Umbilical cord (tissue), 2 donors: ENCODE results near the gene DPP10. TPM values are rescaled to one million over a fixed set of nuclear protein-coding genes. Genes with fewer than 3 reads are reported as not detected.
"Not testable (repeated sequence)": the region's sequence is repeated elsewhere in the genome, so short reads cannot be mapped to it uniquely, and the experiment has no call there.

Experiments used
- DNase-seq: peaks from one replicate; pipeline ENCODE4 v3.0.0-alpha.2; 2015; ENCODE audit warnings: low spot score
- total RNA-seq: library from RNA; depleted of rRNA; stranded (reverse); fragments of >200 nt; gene quantifications from one replicate; pipeline ENCODE4 v1.2.3, GENCODE V29; 2014; ENCODE audit warnings: low replicate concordance; ENCODE audit not compliant: insufficient read depth

Gene DPP10
- total RNA-seq, 1 donor from 2014 or later: 34.2 TPM

DNA sequence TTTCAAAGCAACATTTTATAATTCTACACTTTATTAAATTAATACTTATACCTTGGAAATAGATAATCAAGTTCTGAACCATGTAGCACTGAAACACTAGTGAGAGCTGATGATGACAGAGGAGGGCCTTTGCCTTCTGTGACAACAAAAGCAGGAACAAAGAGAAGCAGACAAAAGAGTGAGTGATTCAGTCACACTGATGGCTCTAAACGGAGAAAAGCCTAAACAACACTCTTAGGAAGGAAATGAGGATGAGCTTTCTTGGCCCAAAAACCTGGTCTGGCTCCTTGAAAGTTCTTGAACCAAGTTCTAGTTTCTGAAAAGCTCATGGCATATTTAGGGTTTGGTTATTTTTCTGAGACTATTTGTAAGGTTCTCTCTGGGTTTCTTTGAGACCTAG lies 271.9 kb downstream of the DPP10 start:
- no peak for DNase-seq

DNA sequence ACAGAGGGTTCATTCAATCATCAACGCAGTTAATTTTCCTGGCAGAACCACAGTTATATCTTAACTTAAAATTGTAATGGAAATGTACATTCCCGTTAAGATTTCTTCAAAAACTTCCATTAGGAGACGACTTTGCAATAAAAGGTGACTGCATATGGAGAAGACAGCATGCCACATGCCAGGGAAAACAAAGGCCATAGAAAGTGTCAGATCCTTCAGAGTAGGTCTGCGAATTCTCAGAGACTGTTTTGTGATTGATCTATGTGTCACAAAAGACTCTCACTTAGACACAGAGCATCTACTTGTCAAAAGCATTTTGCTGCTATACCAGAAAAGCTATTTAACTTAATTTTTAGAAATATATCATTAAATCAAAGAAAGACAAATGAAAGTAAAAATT lies 274.6 kb downstream of the DPP10 start:
- DNase-seq: no peak

DNA sequence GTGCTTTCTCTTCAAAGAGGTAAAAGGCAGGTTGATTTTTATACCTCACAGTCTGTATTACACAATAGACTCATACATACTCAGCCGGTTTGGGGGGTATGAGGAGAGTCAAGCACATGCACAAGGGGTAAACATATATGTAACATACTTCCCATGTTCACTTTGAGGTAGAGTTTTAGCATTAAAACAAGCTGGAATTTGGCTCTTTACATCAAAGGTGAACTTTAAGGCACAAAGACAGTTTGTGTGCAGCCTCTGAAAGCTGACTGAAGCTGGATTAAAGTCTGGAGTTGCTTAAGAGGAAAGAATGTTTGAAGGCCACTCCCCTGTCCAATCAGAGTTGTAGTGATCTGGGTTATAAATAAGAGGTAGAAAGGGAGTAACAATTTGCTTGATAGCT lies 282.0 kb downstream of the DPP10 start:
- DNase-seq: peak; percentile 2

DNA sequence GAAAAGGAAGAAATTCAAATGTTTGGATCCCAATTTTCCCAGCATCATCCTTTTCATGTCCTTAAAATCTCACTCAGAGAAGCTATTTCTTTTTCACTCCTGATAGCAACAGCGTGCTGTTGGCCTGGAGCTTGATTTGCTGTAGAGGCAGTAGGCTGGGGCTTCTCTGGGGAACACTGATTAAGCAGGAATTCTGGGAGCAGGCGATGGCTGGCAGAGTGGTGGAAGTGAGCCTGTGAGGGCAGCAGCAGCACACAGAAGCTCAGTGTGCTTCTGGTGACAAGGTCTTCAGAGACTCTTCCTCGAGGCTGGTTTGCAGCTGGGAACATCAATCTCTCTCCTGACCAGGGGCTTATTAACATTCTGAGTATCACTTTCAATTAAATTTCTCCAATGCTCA lies 284.6 kb downstream of the DPP10 start:
- no peak for DNase-seq

DNA sequence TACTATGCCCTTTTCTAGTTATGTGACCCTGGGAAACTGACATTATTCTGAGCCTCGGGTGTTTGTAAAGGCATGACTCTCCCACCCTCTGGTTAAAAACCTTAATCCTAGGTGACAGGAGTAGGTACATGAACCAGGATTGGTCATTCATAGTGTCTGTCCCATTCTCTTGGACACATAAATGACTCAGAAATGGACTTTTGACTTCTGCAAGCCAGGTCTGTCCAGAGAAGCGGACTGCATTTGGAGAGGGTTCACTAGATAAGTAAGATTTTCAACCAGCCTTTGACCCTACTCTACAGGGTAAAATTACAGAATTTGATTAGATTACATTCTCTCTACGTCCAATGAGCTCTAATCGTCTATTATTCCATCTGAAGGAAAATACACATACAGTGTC lies 285.9 kb downstream of the DPP10 start:
- DNase-seq: no peak

DNA sequence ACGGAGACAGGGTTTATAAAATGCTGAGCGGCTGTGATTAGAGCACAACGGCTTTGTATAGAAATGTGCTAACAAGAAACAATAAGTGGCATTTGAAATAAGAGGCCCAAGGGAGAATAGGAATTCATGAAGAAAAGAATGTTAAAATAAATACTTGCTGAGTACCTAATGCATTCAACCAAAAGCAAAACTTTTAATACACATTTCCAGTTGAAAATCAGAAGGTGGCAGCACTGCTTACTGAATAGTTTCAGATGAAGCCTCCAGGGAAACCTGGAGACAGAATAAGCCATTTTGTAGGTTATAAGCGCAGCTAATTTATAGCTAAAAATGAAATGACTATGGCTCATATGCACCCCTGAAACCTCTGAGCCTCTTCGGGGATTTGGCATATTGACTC lies 286.6 kb downstream of the DPP10 start:
- peak; percentile 0 for DNase-seq

DNA sequence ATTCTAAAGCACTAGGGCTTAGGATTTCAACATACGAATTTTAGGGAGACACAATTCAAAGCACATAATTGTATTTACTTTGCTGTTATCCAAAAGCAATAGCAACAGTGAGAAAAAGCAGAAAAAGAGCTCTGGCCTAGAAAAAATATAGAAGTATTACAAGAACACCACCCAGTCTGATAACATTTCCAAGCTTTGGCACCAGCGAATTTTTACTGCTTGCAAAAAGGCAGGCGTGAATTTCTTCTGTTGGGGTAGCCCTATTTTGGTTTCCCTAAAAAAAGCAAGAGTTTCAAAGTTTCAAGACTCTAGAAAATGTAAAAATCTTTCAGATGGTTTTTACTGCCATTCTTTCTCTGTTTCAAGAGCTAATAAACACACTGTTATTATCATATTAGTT lies 292.7 kb downstream of the DPP10 start:
- DNase-seq: no peak

DNA sequence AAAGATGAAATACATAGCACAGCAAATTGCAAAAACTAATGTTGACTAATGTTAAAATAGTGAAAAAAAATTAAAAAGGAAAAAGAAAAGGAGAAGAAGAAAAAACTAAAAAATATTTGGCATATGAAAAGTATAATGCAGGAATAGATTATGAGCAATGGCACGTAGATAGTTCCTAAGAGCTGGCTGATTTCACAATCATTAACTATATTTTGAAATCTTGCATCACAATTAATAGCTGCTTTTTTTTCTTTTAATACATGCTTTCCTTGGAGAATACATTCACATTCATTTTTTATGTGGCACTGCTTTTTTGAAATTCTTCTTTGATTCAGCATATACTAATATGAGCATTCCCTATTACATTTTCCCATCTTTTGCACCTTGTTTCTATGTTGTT lies 299.8 kb downstream of the DPP10 start:
- DNase-seq: no peak

DNA sequence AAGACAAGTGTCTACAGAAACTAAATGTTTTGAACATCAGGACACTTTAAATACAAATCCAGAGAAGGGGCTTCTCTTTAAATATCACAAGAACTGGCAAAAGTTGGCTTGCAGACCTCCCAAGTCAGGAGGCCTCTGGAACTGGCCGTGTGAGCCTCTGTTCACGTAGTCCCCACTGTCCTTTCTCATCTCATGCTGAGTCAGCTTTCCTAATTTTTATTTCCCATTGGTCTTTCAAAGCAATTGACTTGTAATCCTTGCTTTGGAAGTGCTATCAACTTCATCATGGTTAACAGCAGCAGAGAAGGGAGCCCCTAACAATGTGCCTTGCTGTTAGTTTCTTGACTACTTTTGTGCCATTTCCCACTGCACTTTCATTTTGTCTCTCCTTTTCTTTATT lies 303.3 kb downstream of the DPP10 start:
- DNase-seq: no peak

DNA sequence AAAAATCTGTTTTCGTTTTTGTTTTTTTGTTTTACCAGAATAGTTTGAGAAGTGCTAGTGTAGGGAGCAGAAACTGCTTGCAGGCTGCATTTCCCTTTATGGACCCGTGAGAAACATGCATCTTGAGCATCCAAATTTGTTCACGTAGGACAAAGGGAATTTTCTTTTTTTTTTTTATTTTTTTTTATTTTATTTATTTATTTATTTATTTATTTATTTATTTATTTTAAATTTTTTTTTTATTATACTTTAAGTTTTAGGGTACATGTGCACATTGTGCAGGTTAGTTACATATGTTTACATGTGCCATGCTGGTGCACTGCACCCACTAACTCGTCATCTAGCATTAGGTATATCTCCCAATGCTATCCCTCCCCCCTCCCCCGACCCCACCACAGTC lies 305.7 kb downstream of the DPP10 start:
- DNase-seq: not testable (repeated sequence)

DNA sequence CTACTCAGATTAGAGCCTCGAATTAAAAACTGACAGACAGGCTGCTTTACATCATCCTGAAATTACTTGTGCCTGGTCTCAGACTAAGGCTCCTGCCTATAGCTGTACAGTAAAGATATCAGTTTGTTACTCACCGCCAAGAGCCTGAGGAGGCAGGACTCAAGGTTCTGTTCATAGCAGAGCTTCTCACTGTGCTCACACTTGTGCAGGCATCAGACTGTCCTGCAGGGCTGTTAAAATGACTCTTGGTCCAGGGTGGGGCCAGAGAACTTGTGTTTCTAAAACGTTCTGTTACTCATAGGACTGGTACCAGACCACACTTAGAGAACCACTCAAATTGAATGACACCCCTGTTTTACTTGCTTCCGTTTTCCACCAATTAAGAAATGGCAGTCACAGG lies 310.0 kb downstream of the DPP10 start:
- no peak for DNase-seq

DNA sequence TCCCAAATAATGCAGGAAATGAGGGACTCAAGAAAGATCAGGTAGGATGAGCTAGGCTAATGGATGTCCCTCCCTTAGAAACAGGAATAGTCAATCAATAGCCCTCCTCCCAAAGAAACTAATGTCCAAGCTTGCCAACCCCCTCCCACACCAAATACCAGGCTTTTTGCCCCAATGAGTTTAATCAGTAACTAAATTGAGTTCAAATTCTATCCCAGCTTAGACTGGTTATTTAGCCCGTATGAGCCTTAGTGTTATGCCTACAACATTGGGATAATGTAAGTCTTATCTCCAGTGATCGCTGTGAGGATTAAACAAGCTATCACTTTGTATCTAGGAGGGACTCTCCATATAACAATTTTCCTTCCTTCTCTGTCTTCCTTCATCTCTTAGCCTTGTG lies 310.7 kb downstream of the DPP10 start:
- DNase-seq: no peak

DNA sequence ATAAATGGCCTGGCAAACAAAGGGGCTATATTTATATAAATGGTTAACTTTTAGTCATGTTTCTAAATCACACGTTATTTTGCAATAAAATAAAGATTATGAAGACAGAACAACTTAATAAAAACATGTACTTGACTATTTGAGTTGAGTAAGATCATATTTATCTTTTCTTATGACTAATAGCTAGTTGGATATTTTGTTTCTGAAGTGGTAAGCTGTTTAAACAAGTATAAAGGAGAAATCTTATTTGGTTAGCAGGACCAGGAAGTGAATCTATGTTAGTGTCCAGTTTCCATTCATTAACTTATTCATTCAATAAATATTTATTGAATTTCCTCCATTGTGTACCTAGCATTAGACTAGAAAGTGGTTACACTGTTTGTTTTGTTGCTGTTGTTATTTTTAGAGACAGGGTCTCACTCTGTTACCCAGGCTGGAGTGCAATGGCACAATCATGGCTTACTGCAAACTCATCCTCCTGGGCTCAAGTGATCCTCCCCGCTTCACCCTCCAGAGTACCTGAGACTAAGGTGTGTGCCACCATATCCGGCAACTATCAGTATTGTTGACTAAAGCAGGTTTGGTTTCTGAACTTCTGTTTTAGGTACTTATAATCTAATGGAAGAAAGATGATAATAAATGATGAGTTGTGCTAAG lies 312.6 kb downstream of the DPP10 start:
- no peak for DNase-seq

DNA sequence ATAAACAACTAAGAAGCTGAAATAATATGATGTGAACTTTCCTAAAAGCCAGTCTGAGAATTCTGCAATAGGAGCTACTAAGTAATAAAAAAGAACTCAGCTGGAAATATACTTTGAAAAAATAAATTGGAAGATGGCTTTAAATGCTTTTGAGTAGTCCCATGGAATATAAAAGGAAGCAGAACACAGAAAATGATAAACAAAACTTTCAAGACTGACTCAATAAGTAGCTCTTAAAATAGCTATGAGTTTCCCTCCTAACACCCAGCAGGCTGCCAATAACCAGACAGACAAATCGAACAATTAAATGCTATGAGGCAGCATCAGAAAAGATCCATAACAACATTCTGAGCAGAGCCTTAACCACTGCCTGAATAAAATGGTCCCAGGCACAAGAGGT lies 319.9 kb downstream of the DPP10 start:
- no peak for DNase-seq

DNA sequence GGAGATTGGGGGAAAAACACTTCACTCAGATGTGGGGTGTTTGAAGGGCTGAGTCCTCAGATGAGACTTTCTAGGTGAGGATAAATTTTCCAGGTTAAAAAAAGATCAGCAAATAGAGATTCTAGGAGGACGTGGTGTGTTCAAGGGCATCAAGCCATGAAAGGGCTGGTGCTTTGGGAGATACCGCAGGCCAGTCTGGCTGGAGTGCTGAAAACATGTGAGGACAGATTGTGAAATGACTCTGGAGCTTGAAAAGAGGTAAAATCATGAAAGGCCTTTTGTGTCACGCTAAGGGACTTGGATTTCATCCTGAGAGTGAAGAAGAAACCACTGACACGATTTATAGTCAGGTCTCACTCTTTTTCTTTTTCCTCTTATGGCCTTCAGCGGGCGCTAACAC lies 320.5 kb downstream of the DPP10 start:
- DNase-seq: no peak

DNA sequence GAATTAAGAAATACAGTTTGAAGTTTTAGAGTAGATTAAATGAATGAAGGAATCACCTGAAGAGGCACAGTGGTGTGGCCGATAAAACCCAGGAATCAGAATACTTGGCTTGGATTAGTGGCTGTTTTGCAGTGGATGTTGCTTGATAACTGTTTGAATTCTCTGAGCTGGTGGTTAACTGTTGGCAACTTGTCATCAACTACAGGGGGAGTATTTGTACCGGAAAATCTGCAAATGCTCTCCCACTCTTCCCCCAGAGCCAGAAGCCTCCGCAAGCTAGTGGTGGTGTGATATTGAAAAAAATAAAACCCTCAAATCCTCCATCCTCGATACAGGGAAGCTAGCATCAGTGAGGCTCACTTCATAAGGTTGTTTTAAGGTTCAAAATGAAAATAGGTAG lies 326.7 kb downstream of the DPP10 start:
- no peak for DNase-seq

DNA sequence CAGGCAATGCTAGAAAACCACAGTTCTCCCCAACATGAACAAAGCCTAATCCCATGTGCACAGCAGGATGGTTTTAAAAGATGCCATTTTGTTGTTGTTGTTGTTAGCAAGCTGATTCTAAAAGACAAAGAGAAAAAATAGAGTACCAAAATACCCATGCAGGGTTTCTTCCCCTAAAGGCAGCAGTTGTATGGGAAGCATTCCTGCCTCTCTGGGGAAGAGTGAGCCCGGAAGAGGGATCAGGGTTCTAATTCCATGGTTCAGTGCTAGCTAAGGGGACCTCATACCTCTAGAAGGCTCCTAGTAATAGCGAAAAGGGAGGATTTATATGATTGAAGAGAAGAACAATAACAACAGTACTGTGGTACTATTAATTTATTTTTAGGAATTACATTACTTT lies 327.6 kb downstream of the DPP10 start:
- no peak for DNase-seq

DNA sequence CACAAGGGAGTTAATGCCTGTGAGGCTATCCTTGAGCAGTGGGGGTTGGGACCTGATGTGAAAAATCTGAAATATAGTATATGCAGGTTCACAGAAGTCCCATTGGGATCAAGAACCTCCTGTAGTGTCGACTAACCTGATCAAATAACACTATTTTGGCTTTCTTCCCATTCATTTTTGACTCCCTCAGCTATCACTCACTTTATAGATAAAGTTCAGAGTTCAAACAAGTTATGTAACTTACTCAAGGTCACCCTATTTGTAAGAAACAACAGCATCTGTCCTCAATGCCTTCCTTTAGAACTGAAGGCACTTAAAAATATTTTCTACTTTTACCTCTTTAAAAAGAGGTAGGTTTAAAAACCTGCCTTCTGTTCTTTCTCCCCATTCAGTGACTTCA lies 341.6 kb downstream of the DPP10 start:
- no peak for DNase-seq

DNA sequence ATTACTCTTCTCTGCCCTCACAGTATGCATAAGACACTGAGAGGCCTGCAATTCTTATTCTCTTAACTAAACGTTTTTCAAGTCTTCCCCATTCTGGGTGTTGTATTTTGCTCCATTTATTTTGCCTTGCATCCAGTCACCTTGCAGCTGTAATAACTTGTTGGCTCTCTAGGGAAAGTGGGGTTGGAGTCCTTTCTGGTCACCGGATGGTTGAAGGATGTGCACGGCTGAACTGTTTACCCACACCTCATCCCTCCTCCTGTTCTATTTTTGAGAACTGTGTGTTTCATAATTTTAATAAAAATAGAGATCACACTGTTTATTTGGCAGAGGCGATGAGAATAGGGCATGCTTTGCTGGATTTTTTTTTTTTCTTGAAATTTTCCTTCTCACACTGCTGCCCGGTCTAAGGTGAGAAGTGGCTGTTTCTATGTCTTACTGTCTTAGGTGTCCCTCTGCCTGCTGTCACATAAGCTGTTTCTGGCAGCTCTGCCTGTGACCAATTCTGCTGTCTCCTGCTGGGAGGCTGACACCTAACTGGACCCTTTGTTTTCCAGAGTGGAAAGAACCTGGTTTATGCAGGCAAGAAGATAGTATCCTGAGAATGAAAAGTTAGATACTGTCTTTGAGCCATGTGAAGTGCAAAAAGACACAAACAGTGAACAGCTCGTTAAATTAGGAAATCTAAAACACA lies 342.6 kb downstream of the DPP10 start:
- DNase-seq: no peak

DNA sequence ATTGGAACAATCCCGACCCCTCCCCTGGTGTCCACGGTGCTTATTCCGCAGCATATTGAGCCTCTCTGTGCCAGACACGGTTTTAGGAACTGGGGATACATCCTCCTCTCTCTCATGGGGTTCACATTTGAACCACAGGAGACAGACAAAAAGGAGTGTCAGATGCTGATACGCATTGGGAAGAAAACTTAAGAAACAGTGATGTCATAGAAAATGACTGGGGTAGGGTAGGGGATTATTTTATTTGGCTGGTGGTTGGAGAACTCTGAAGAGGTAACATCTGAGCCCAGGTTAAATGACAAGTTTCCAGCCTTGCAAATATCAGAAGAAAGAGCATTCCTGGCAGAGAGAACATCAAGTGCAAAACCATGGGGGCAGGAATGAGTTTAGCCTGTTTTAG lies 344.5 kb downstream of the DPP10 start:
- DNase-seq: no peak

DNA sequence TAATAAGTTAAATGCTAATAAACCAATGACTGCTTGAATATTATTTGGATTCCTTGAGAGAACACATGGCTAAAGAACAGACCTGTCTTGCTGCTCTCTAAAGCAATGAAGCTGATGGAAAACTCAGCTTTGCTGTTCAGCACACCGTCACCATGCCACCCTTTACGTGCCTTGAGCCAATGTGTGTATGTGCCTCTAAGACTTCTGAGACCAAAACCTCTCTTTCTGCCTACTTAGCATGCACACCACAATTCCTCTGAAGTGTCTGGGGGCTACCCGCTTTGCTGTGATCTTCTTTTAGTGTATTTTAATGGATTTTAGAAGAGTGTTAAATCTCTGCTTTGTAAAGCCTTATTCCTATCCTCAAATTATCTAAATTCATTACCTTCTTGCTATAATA lies 345.0 kb downstream of the DPP10 start:
- no peak for DNase-seq

DNA sequence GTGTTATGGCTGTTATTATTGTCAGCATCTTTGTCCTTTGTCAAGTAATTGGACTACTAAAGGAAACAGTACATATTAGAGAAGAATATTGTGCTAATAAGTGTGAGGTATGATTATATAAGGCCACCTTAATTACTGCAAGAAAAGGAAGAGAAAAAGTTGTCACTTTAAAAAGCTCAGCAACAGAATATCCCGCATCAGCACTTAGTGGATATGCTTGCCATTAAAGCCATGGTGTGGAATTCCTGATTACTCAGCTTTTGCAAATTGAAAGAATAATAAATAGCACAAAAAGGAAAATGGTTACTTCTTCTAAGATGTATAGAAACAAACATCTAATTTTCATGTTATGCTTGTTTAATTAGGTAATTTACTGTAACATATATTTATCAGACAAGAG lies 347.5 kb downstream of the DPP10 start:
- no peak for DNase-seq

DNA sequence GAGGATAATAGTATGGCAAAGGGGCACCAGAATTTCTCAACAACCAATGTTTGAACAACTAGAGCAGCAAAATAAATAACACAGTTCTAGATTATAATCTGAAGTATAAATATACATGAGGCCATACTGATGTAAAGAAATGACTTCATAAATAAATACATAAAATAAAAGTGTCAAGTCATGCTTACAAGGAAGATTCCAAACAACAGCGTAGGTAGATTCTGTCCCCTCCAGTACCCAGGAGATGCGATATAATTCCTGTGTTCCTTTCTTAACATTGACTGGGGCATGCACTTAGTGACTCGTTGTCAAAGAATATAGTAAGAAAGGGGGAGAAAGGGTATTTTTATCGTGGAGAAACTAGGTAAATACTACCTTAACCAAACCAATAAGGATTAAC lies 355.1 kb downstream of the DPP10 start:
- no peak for DNase-seq

DNA sequence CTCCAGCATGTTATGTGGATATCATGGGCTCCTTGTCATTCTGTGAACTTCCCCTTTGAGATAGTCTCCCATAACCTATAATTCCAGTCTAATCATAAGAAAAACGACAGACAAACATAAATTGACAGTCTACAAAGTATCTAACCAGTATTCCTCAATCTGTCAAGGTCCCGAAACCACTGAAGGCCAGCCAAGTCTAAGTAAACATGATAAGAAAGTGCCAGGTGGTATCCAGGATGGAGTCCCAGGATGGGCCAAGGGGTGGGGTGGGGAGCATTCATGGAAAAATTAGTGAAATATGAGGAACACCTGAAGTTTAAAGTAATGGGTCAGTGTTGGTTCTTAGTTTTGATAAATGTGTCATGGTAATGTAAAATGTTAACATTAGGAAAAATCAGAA lies 355.5 kb downstream of the DPP10 start:
- no peak for DNase-seq
